Activated CD4-positive, CD25-positive, alpha-beta regulatory T cell (primary cell): ENCODE data around the gene PSMD10.

ENCODE experiments used
- DNase-seq, 4 experiments: peaks; one replicate each; lab custom pipeline; 2025; lab: John Stamatoyannopoulos, UW

PSMD10 gene

DNA sequence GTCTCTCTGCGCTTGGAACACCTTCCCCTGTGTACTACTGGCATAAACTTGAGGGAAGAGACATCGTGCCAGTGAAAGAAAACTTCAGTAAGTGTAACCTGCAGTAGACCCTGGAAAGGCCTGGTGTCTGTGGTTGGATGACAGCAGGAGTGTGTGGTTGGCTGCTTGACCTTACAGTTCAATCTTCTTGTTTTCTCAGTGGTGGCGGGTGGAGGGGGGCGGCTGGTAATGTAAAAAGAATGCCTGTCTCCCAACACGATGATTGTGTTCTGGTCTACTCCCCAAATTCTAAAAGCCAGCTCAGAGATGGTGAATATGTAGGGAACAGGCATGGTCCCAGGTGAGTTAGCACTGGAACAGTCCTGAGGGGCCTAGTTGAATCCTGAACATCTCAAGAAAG is 18.6 kb downstream of the PSMD10 start:
- no peak for DNase-seq

DNA sequence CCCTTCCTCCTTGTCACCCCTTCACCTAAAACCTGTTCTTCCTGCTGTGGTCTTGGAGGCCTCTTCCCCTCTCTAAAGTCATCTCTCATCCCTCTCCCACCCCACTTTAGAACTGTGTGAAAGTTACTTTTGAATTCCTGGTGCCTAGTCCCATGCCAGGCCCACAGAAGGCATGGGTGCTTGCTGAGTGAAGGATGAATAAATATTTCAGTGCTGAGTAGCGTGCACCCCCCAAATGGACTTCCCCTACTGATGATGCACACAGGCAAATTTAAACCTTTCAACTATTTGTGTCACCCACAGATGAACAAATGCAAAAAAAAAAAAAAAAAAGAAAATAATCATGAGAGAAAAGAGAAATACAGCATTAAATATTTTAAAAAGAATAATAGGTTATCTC is 19.8 kb downstream of the PSMD10 start:
- no peak for DNase-seq

- no peak for DNase-seq
Observed at GRCh38 chrX:108070891-108071290, 20.5 kb downstream of the PSMD10 start.

GRCh38 chrX:108068121-108068520 is 23.2 kb downstream of the PSMD10 start:
- no peak for DNase-seq

GRCh38 chrX:108064613-108065012 is 26.7 kb downstream of the PSMD10 start:
- DNase-seq, result no peak

DNA sequence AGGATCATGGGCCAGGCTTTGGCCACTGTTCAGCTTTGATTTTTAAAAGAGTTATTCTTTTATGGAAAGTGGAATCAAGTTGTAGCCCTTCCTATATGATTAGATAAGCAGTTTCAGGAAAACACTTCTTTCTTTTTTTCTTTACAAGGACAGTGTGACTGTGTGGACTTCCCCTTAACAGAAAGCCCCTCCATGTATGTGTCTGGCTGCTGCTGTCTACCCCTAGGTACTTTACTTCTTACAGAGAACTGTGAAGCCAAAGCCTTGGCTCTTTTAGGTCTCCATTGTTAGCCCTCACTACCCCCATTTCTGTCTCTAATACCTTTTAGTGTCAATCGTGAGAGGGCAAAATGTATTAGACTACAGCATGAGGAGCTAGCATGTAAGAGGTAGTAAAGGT is 27.3 kb downstream of the PSMD10 start:
- DNase-seq, result no peak

DNA sequence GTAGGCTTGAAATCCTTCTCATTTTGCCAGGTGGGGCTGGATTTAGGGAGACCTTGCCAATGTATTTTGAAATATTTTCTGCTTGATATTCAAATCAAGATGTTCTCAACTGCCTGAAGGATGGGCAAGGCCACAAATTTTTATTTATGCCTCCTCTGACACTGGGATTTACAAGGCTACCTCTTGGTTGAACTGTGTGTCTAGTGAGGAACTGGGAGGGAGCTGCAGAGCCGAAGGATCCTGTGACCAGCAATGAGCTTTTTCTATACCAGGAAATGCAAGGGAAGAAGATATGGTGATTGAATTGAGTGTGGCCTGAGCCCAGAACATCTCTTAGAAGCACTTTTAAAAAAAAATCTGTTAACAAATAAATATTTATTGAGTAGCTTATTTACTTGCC is 31.5 kb downstream of the PSMD10 start:
- DNase-seq, result no peak

DNA sequence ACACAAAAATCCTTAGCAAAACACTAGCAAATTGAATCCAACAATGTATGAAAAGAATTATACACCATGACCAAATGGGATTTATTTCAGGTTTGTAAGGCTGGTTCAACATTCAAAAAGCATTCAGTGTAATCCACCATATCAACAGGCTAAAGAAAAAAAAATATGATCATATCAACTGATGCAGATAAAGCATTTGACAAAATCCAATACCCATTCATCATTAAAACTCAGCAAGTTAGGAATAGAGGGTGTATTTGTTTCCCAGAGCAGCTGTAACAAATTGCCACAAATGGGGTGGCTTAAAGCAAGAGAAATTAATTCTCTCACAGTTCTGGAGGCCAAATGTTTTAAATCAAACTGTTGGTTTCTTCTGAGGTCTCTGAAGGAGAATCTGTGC is 35.8 kb downstream of the PSMD10 start:
- no peak for DNase-seq

- no peak for DNase-seq
Observed at GRCh38 chrX:108053218-108053617, 38.1 kb downstream of the PSMD10 start.

- DNase-seq, result no peak
Observed at GRCh38 chrX:108049649-108050048, 41.7 kb downstream of the PSMD10 start.

GRCh38 chrX:108044554-108045256 is 46.6 kb downstream of the PSMD10 start, which contains the start of gene VSIG1:
VSIG1 (plus strand) TSS chrX:108045065; CDS start chrX:108045131, 66 bp downstream.
- no peak for DNase-seq

GRCh38 chrX:108036298-108036973 is 54.9 kb downstream of the PSMD10 start:
- DNase-seq, result no peak

DNA sequence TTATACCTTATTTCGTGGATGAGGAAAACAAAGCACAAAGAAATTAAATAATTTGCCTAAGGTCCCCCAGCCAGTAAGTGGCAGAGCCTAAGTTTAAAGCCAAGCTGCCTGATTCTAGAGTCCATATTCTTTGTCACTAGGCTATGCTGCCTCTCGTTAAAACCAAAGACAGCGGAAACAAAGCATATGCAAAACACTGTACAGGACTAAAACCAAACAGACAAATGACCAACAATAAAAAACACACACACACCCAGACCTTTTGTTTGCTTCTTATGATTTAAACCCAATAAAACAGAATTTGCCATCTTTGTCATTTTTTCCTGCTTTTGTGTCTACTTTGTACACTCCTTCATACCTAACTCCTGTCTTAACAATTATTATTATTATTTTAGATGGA is 56.6 kb downstream of the PSMD10 start:
- no peak for DNase-seq
